ENCODE data around the gene AP3D1.
A peak's percentile ranks its signal among the peaks of the same experiment; 100 is the strongest.

Gene AP3D1

DNA sequence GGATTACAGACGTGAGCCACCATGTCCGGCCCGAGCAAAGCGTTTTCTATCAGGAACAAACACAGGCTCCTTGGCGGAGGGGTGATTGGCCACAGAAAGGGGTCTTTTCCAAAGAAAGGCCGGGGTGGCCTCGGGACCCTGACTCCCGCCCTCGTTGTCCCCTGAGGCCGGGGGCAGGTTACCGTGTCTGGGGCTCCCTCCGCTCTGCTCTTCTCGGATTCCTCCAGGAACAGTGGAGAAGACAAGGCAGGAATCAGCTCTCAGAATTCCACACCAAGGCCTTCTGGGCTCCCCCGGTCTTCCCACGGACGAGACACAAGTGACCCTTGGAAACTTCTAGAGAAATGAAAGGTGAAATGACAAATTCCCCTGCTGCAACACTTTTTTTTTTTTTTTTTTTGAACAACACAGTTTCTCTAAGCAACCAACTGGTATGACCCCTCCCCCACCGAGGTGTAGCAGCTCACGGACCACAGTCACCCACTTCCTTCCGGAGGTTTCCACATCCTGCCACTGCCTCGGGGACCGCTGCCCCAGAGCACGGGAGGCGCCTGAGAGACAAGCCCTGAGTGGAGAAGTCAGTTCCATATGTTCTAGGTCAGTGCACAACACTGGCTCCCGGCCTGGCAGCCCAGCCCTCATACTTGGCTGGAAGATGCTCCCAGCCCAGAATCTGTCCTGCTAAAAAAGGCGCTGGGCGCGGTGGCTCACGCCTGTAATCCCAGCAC, 66.2 kb downstream of the AP3D1 start:
- DNase-seq (ENCODE audit: low spot score) = peak; percentile 80

DNA sequence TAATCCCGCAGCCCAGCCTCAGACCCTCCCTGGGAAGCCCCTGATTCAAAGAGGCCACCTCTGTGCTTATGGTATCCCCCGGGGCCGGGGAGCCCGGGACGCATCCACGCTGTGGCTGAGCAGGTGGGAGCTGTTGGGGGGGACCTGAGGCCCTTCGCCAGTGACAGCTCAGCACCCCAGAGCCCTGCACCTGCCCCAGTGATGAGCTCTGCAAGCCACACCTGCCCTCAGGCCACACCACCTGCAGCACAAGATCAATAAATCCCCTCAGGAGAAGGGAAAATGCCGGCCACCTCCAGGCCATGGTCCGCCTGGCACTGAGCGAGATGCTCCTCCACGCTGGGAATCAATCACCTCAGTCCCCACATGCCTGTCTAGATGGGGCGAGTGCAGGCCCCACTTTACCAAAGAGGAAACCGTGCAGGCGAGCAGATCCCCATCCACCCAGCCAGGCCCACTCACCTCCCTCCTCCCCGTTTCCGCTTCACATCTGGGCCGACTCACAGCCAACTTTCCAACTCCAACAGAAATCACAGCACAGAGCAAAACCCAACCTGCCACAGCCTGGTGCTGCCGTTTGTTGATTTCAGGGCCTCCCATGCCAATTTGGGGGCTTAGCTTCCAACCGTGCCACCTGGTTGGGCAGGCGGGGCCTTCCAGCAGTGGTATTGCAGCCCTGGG, 68.1 kb downstream of the AP3D1 start:
- no peak for DNase-seq (ENCODE audit: low spot score)

DNA sequence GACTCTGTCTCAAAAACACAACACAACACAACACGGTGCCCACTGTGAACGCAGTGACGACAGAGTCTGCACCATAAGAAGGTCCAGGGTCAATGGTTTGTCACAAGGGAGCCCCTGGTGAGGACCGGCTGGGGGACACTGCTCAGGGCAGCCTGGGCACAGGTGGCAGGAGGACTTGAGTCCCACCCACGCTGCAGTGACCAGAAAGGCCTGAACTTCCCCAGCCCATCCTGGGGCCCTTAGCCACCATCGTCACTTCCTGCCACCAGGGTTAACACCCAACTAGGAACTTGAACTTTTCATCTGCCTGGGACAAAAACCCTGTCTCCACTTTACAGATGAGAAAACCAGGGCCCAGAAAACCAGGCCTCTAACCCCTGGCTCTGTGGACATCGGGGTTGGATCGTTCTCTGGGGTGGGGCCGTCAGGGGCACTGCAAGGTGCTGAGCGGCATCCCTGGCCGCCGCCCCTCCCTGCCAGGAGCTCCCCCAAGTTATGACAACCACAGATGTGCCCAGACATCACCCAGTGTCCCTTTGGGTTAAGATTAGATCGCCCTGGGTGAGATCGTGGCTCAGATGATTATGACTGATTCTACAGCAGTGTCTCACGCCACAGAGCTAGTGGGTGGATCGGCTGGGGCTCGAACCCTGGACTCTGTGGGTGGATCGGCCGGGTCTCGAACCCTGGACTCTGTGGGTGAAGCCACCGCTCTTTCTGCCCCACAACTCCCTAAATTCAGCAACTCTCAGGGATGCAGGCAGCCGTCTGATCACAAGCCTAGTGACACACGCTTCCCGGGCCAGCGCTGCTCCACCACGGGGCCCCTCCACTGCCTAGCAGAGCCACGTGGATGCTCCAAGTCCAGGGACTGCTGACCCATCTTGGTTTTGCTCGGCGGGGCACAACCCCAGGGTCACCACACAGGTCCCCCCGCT, 69.2 kb downstream of the AP3D1 start:
- no peak for DNase-seq (ENCODE audit: low spot score)

DNA sequence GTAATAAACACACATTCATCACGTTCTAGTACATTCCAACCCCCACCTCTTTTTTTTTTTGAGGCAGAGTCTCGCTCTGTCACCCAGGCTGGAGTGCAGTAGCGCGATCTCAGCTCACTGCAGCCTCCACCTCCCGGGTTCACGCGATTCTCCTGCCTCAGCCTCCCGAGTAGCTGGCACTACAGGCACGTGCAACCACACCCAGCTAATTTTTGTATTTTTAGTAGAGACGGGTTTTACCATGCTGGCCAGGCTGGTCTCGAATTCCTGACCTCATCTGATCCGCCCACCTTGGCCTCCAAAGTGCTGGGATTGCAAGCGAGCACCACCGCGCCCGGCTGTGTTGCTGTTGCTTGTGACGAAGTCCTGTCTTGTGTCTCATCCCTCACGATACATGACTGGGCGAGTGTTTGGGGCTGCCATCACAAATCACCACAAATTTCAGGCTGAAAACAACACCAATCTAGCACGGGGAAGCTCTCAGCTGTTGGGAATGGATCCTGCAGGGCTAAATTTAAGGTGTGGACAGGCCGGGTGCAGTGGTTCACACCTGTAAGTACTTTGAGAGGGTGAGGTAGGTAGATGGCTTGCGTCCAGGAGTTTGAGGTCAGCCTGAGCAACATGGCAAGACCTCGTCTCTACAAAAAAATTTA, 70.9 kb downstream of the AP3D1 start:
- no peak for DNase-seq (ENCODE audit: low spot score)

GRCh38 chr19:2079865-2080301, 71.5 kb downstream of the AP3D1 start:
- no peak for DNase-seq (ENCODE audit: low spot score)

GRCh38 chr19:2079076-2079864, 72.1 kb downstream of the AP3D1 start:
- no peak for DNase-seq (ENCODE audit: low spot score)

GRCh38 chr19:2077833-2078619, 73.3 kb downstream of the AP3D1 start:
- no peak for DNase-seq (ENCODE audit: low spot score)

- DNase-seq (ENCODE audit: low spot score) = no peak
These were observed 74.0 kb downstream of the AP3D1 start for GRCh38 chr19:2077398-2077797.

- DNase-seq (ENCODE audit: low spot score) = no peak
These were observed 74.8 kb downstream of the AP3D1 start for GRCh38 chr19:2076526-2076944.

DNA sequence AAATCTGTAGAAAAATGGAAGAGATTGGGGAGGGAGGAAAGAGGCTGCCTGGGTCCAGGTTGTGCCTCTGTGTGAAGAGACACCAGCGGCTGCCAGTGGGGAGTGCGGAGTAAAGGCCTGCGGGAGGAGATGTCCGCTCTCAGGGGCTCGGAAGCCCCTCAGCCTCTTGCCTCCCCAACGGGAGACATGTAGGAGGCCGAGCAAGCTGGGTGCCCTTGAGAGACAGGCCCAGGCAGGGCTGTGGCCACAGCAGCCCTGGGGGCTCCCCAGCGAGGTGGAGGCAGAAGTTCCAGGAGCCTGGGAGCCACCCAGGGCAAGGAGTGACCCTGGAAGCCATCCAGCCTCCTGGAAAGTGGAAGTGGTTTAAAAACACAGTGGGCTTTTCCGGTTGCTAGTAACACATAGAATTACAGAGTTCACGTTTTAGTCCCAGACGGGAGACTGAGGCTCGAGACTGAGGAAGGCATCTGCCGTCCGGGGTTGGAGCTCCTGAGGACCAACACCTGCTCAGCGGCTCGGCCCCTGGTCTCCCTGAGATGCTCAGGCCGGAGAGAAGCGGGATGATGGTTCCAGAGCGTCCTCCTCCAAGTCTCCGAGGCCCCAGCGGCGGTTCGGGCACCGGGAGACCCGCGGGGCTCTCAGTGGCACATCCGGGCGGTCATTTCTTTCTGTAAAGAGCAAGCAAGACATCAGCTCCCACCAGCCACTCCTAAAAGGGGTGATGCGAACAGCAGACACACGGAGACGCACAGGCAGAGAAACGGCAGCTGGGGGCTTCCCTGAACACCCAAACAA, 78.4 kb downstream of the AP3D1 start:
- DNase-seq (ENCODE audit: low spot score) = no peak

DNA sequence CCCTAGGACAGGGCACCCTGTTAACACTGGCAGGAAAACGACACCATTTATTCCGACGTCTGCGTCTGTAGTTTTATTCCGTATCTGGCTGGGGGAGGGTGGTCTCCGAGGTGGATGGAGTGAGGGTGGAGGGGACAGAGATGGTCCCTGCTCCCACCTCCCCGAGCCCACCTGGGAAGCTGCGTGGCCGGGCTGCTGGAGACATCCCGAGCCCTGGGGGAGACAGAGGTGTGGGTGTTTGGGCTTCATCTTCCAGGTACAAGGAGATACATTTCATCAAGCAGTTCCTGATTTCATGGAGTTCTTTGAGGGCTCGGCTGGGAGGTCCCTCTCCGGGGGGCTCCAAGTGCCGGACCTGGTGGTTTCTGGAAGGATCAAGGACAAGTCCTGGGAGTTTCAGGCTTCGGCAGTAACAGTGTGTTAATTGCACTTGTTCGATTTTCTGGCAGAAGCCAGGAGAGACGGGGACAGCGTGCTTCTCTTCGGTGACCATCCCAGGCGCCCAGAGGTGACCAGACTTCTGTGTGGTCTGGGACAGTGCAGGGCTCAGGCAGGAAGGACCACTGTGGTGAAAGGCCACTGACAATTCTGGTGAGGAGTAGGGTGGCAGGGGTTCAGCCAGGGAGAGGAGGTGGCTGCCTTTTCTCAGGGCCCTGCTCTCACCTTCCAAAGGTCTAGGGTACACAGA, 80.2 kb downstream of the AP3D1 start:
- DNase-seq (ENCODE audit: low spot score) = no peak

DNA sequence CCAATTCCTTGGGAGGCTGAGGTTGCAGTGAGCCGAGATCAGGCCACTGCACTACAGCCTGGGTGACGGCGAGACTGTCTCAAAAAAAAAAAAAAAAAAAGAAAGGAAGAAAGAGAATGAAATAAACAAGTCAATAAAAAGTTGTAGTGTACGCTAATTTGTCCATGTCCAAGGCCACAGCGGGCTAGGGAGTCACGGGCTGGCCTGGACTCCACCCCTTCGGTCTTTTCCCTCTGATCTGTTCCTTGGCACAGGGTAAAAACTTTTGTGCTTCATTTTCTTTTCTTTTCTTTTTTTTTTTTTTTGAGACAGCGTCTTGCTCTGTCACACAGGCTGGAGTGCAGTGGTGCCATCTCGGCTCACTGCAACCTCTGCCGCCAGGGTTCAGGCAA, 80.9 kb downstream of the AP3D1 start:
- DNase-seq (ENCODE audit: low spot score) = no peak

DNA sequence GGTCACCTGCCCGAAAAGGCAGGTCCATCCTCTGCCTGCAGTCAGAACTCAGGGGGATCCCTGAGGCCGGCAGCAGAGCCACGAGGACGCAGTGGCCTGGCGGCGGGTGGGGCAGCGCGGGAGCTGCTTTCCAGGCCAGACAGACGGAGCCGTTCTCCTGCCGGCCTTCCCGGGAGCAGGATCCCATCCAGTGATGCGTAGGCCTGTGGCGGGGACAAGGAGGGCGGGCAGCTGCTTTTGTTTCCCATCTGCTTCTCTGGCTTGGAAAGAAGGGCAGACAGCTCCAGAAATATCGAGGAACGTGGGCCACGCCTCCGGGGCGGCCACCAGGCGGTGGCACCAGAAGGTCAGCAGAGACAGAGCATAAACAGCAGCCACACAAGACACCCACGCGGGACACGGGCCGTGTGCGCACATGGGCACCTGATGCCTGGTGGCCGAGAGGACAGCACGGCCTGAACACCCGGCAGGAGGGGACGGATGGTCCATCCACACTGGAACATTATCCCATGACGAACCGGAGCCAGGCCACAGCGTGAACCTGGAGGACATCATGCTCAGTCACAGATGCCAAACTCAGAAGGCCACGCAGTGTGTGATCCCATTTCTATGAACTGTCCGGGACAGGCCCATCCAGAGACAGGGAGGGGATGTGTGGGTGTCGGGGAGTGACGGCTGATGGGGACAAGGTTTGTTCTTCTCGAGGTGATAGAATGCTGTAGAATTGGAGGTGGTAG, 86.4 kb downstream of the AP3D1 start:
- no peak for DNase-seq (ENCODE audit: low spot score)

DNA sequence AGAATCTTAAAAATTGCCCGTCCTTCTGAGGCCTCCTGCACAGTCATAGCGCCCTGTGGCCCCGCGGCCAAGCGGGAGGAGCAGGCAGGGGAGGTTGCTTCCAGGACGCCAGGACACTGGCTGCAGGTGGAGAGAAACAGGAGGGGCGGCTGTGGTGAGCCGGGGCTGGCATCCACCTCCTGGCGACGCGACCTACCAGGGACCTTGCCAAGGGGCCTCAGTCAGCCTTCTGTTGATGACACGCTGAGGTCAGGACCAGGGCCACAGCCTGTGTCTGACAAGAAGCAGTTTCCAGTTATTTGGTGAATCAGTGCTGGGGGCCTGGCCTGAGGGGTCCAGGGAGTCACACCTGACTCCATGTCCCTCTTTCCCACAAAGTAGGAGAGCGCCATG, 87.0 kb downstream of the AP3D1 start:
- DNase-seq (ENCODE audit: low spot score) = no peak

- no peak for DNase-seq (ENCODE audit: low spot score)
These were observed 87.5 kb downstream of the AP3D1 start for GRCh38 chr19:2063824-2064223.

DNA sequence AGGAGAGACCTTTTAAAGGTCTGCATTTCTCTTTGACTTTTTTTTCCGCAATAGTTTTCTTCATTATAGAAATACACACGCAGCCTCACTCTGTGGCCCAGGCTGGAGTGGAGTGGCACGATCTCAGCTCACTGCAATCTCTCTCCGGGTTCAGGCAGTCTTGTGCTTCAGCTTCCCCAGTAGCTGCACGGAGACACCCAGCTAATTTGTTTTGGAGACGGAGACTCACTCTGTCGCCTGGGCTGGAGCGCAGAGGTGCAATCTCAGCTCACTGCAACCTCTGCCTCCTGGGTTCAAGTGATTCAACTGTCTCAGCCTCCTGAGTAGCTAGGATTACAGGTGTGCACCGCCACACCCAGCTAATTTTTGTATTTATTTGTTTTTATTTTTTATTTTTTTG, 88.6 kb downstream of the AP3D1 start:
- no peak for DNase-seq (ENCODE audit: low spot score)

DNA sequence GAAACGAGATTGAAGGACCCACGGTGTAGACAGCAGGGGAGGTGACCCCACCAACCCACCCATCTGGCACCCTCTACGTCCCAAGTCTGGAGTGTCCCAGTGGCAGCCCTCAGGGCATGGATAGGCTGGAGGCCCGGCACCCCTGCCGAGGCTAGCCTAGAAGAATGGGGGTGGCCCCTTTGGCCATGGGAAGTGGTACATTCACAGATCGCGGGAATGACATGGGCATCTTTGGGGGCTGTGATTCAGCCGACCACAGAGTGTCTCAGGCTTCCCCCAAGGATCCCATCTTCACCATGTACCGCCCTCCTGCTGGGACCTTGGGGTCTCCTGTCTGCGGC, 89.0 kb downstream of the AP3D1 start:
- no peak for DNase-seq (ENCODE audit: low spot score)

All from SW480 (cell line).